ENCODE data around the gene DNAAF8.

DNAAF8 gene

DNA sequence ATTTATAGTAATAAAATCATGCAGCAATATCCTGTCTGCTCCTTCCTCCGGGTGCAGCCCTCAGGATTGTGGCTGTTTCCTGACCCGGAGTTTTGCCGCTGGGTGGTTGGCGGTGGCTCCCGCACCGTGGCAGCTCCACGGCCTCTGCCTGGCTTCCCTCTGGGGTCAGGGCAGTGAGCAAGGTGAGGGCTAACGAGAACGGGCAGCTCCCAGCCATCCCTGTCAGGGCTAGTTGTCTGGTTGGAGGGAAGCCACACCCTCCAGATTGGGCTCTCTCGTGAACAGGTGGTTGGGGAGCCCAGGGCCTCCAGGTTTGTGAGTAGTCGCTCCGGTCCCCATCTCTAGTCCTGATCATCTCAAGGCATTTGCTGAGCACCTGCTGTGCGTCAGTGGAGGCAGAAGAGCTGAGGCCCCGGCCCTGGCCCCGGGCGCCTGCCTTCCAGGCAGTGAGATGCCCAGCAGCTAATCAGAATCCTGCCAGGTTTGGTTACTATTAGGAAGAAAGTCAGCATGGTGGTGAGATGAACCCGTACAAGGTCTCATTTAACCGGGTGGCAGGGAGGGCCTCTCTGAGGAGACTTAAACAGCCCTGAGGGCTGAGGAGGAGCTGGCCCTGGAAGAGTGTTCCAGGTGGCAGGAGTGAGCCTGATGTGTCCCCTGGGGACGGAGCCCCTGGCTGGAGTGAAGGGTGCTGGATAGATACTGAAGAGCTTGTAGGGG, 43.2 kb upstream of the DNAAF8 start:
- no peaks in the 10 kb centered on the region for H3K27me3 ChIP-seq
- peaks cover 31 to 46% of the 10 kb centered on the region in 2 experiments for H3K4me1 ChIP-seq (ENCODE audit: control insufficient read depth in 1 of 2, insufficient read depth in 1 of 2, low read depth in 1 of 2, low read length in 1 of 2)
- no peak for TF ChIP-seq CTCF (IDR thresholded peaks at IDR 0.05)
- peak overlapping the region; percentile 89 for H3K27ac ChIP-seq
- peaks cover 60% of the 10 kb centered on the region for H3K36me3 ChIP-seq
- no peaks in the 10 kb centered on the region for H3K9me3 ChIP-seq
- no peak overlapping the region for H3K4me3 ChIP-seq (ENCODE audit: low read depth in 1 of 2, low read length in 1 of 2)

DNA sequence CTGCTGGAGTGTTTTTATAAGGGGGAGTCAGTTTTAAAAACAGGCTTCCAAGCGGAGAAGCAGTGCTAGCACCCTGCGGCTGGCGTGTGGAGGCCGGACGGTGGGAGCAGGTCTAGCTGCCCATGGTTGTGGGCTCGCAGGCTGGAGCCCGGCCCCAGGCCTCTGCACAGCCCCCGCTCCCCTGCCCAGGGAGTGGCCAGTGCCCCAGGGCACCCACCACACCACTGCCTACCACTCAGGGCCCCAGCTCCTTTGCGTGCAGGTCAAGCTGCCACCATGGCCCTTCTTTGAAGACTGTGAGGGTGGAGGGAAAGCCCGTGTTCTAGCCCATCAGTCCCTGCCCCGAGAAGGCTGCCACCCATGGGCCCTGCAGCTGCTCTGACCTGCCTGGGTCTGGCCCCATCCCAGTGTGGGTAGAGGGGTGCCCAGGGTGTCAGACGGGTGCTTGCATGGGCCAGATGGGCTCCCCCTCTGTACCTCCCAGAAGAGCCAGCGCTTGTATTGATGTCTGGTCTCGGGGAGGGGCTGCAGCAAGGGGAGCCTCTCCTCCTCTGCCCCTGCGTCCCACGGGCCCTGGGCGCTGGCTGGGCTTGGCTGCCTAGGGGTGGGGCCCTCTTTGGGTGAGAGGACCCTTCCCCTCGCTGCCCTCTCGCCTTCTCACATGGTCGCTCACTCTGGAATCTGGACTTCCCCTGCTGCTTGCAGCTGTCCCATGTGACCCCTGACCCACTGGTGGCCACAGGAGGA, 42.5 kb upstream of the DNAAF8 start:
- H3K27ac ChIP-seq, result peak overlapping the region; percentile 89
- no peaks in the 10 kb centered on the region for H3K27me3 ChIP-seq
- H3K36me3 ChIP-seq, result peaks cover 60% of the 10 kb centered on the region
- no peaks in the 10 kb centered on the region for H3K9me3 ChIP-seq
- TF ChIP-seq CTCF (IDR thresholded peaks at IDR 0.05), result no peak
- peak overlapping the region; percentile 89 to 90 for H3K4me3 ChIP-seq (ENCODE audit: low read depth in 1 of 2, low read length in 1 of 2)
- H3K4me1 ChIP-seq (ENCODE audit: control insufficient read depth in 1 of 2, insufficient read depth in 1 of 2, low read depth in 1 of 2, low read length in 1 of 2), result peaks cover 31 to 46% of the 10 kb centered on the region in 2 experiments

DNA sequence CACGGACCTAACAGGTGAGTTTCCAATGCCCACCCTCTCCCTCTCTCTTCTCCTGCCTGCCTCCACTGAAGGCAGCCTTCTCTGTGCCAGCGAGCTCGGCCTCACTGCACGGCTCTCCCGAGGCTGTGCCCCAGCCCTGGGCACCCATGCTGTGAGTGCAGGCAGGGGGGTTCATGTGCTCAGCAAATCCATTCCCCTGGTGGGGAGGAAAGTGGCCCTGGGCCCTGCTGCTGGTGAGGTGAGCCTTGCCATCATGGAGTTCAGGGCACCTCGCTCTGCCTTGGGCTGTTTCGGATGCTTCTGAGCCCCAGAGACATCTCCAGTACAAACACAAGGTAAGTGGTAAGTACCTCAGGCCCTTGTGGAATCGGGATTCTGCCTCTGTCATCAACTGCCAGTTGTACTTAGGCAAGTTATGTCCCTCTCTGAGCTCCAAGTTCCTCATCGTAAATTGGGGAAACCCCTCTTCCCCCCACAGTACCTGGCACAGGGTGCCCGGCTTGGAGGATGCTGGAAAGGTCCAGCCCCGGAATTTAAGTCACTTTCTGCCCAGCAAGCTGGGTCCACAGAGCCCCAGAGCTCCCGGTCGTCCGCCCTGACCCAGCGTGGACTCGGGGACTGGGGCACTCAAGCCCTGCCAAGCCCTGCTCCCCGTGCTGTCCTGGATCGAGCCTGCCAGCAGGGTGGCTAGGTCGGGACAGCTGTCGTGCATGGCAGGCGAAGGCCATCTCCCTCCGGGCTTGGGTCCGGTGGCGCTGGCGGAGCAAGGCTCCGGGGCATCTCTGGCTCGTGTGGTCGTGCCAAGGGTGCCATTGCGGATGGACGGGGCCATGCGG, 41.7 kb upstream of the DNAAF8 start:
- no peaks in the 10 kb centered on the region for H3K27me3 ChIP-seq
- peaks cover 60% of the 10 kb centered on the region for H3K36me3 ChIP-seq
- H3K9me3 ChIP-seq, result no peaks in the 10 kb centered on the region
- peak overlapping the region; percentile 89 to 90 for H3K4me3 ChIP-seq (ENCODE audit: low read depth in 1 of 2, low read length in 1 of 2)
- TF ChIP-seq CTCF (IDR thresholded peaks at IDR 0.05), result no peak
- H3K4me1 ChIP-seq (ENCODE audit: control insufficient read depth in 1 of 2, insufficient read depth in 1 of 2, low read depth in 1 of 2, low read length in 1 of 2), result peaks cover 31 to 46% of the 10 kb centered on the region in 2 experiments
- H3K27ac ChIP-seq, result peak overlapping the region; percentile 89

GRCh38 chr16:4693296-4693955, 40.9 kb upstream of the DNAAF8 start, which contains the start of gene NUDT16L1:
TSS of gene NUDT16L1 (plus strand) at chr16:4693562. CDS start at chr16:4693727, 165 bp downstream.
- peak; percentile 84 for TF ChIP-seq CTCF (IDR thresholded peaks at IDR 0.05)
- Histone ChIP-seq H3K4me1 (ENCODE audit: control insufficient read depth in 1 of 2, insufficient read depth in 1 of 2, low read depth in 1 of 2, low read length in 1 of 2) (peaks cover 31 to 49% of the 10 kb centered on the region in 2 experiments), H3K27ac (peak within 1 kb of the TSS; percentile 89), H3K9me3 (no peaks in the 10 kb centered on the region), H3K27me3 (no peaks in the 10 kb centered on the region), H3K4me3 (ENCODE audit: low read depth in 1 of 2, low read length in 1 of 2) (peak within 1 kb of the TSS; percentile 89 to 90), H3K36me3 (peaks cover 60% of the 10 kb centered on the region)
